GM12801 (cell line): ENCODE results near the gene SMAD3.

ENCODE experiments used
- CTCF ChIP-seq: IDR thresholded peaks from one replicate; pipeline ENCODE4 v1.5.1; 2011; ENCODE audit warnings: control low read depth; ENCODE audit not compliant: insufficient read length; ENCODE audit errors: extremely low read depth

Gene SMAD3

GRCh38 chr15:67215102-67215501 lies 149.7 kb downstream of the SMAD3 start:
- TF ChIP-seq CTCF, result no peak

DNA sequence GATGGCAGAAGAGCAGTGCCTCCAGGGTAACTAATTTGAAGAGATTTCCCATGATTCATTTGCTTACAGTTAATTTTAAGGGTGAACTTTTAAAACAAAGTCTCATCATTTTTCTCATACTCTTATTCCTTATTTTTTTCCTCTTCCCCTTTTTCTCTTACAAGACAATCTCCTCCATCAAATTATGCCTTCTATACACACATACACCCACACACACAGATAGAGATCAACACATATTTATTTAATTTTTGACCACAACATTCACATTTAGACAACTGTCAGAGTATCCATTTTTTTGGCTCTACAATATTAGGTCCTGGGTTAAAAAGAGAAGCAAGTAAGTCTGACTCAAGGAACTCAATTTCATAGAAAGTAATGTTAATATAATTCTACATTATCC lies 151.5 kb downstream of the SMAD3 start:
- TF ChIP-seq CTCF, result no peak

DNA sequence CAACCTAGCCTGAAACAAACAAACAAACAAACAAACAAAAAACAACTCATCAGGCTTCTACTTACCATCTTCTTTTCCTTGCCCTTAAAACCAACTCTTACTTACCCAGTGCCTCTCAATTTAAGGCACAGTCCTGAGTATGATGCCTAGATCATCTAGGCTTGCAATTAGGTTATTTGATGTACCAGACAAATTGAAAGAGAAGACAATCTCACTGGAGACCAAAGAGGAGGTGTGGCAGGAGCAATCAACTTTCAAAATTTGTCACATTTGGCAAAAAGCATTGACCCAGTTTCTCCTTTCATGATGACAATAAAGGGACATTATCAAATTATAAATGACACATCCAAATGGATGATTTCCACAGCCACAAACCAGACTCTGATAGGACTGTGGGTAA lies 153.0 kb downstream of the SMAD3 start:
- no peak for TF ChIP-seq CTCF

GRCh38 chr15:67219288-67219687 lies 153.9 kb downstream of the SMAD3 start:
- TF ChIP-seq CTCF, result no peak

- TF ChIP-seq CTCF, result no peak
Measured at GRCh38 chr15:67224889-67225288, 159.5 kb downstream of the SMAD3 start.

- no peak for TF ChIP-seq CTCF
Measured at GRCh38 chr15:67225336-67225735, 159.9 kb downstream of the SMAD3 start.

DNA sequence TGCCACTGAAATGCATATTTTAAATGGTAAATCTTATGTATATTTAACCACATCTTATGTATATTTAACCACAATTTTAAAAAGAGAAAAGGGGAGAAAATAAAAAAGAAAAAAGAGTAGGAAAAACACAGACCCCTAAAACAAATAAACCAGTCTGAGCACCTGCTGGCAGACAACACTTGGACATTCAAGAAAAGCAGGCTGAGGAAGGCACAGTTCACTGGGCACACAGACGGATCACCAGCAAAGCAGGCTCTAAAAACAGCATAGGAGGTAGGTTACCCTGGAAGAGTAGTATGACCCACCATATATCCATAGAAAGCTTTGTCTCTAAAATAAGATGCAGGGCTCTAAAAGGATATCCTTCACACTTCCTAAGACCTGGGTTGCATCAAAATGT lies 162.0 kb downstream of the SMAD3 start:
- no peak for TF ChIP-seq CTCF

DNA sequence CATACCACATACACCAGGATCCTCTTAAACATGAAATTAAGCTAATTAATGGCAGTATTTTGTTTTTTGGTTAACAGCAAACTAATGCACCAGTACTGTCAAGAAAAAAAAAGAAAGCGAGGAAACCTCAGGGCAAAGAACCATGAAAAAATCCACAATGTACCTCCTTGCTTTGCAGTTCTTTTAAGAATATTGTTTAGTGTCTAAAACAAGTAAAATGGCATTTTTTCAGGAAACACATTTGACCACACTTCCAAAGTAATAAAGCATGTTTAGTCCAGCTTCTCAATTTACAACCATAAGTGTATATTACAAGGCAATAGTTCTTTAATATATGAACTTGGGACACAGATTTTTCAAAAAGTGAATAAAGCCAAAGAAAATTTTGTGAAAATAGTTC lies 162.4 kb downstream of the SMAD3 start:
- no peak for TF ChIP-seq CTCF
